Measurements from ENCODE around the gene S1PR4.

- TF ChIP-seq, protein P1, sequence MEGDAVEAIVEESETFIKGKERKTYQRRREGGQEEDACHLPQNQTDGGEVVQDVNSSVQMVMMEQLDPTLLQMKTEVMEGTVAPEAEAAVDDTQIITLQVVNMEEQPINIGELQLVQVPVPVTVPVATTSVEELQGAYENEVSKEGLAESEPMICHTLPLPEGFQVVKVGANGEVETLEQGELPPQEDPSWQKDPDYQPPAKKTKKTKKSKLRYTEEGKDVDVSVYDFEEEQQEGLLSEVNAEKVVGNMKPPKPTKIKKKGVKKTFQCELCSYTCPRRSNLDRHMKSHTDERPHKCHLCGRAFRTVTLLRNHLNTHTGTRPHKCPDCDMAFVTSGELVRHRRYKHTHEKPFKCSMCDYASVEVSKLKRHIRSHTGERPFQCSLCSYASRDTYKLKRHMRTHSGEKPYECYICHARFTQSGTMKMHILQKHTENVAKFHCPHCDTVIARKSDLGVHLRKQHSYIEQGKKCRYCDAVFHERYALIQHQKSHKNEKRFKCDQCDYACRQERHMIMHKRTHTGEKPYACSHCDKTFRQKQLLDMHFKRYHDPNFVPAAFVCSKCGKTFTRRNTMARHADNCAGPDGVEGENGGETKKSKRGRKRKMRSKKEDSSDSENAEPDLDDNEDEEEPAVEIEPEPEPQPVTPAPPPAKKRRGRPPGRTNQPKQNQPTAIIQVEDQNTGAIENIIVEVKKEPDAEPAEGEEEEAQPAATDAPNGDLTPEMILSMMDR (IDR thresholded peaks at IDR 0.05; ENCODE audit: poor library complexity) = no peak
- TF ChIP-seq EZH2 (IDR thresholded peaks at IDR 0.05; ENCODE audit: borderline replicate concordance) = no peak
Measured at GRCh38 chr19:3193256-3194105, 14.9 kb downstream of the S1PR4 start.

All from hepatocyte (in vitro differentiated cells).